NCI-H2227 treated with DMSO at 0.1 percent for 48 hours (cell line): ENCODE measurements around the gene CNTFR.
"Not testable (repeated sequence)": the region's sequence is repeated elsewhere in the genome, so short reads cannot be mapped to it uniquely, and the experiment has no call there.

Experiments used
- DNase-seq: peaks from one replicate; lab custom pipeline; 2025; lab: John Stamatoyannopoulos, UW

CNTFR gene

GRCh38 chr9:34554211-34555001 lies 35.1 kb downstream of the CNTFR start:
- no peak for DNase-seq

GRCh38 chr9:34553511-34554021 lies 36.0 kb downstream of the CNTFR start:
- no peak for DNase-seq

- no peak for DNase-seq
These were observed 36.5 kb downstream of the CNTFR start for GRCh38 chr9:34552986-34553385.

DNA sequence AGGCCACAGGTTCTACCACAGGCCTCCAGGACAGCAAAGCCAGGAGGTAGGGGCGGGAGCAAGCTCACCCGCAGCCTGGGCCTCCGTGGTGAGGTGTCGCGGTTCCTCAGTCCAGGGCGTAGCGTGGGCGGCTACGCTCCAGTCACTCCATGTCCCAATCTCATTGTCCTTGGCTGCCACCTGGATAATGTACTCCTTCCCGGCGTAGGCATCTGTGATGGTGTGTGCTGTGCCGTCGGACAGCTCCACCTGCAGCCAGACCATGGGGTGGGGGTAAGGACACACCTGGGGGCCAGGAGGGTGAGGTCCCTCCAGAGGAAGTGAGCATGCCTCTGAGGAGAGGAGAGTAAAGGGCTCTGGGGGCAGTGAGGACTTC lies 36.9 kb downstream of the CNTFR start:
- no peak for DNase-seq

GRCh38 chr9:34551751-34552605 lies 37.5 kb downstream of the CNTFR start:
- no peak for DNase-seq

- no peak for DNase-seq
These were observed 38.7 kb downstream of the CNTFR start for GRCh38 chr9:34550681-34551270.

- DNase-seq: no peak
These were observed 39.4 kb downstream of the CNTFR start for GRCh38 chr9:34550016-34550680.

- no peak for DNase-seq
These were observed 40.2 kb downstream of the CNTFR start for GRCh38 chr9:34549407-34549732.

GRCh38 chr9:34547960-34548611 lies 41.4 kb downstream of the CNTFR start:
- DNase-seq: peak; percentile 38

DNA sequence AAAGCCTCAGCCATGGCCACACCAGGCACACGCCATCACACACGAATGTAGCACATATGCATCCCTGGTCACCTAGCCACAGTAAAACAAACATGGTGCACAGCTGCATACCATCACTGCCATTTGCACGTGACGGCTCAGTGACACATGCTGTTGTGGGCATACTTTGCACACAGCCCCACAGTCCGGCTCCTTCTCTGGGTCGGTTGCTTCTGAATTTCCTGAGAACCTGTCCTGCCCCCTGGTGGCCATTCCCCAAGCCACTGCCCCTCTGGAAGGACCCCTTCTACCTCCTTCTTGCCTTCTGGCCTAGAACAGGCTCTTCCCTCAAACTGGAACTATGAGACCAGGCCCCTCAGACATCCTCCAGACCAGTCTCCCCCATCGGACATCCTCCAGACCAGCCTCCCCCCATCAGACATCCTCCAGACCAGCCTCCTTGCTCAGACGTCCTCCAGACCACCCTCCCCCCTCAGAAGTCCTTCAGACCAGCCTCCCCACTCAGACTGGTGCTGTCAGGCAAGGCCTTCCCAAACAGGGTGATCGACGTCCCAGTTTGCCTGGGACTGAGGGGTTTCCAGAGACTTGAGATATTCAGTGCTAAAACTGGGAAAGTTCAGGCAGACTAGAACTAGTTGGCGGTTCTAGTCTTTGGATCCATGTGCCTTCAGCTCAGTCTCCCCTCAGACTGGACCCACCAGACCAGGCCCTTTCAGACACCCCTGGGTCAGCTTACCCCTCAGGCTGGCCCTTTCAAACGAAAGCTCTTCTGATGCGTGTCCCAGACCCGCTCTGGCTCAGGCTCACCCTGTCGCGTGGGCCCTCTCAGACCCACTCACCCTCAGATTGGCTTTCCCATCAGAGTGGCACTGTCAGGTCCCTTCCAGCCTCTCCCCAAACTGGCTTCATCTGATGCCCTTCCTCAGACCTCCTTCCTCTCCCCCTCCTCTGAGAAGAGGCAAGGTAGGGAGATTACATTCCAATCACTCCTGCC lies 42.4 kb downstream of the CNTFR start:
- DNase-seq: no peak

GRCh38 chr9:34546102-34546833 lies 43.3 kb downstream of the CNTFR start:
- no peak for DNase-seq

- DNase-seq: no peak
These were observed 44.0 kb downstream of the CNTFR start for GRCh38 chr9:34545497-34545896.

GRCh38 chr9:34544035-34544434 lies 45.5 kb downstream of the CNTFR start:
- DNase-seq: no peak

DNA sequence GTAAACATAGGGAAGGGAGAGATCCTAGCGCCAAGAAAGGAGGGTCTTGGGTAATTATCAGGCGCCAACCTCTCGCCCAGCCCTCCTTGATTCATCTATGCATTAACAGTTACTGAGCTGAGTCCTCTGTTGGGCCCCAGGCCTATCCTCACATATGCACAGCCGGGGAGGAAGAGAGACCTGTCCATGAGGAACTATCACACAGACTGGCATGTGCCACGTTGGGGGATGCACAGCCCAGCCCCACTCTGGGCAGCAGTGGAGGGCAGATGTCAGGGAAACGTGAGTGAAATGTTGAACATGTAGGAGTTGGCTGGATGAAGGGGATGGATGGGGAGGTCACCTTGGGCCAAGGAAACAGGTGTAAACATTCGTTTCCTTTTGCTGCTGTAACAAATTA lies 48.0 kb downstream of the CNTFR start:
- no peak for DNase-seq

DNA sequence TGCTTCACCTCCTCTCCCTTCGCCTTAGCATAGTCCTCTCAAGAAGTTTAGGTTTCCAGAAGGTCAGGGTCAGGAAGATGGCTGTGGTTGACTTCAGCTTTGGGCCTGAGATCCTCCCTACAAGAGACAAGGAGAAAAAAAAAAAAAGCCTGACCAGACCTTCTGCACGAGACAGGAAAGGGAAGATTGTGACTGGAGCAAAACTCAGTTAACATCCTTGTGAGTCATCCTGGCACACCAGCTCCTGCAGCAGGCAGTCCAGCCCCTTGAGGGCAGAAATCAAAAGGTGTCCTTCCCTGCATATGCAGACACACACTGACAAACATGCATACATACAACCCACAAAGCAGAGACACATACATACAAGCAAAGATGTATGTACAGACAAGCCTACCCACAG lies 48.7 kb downstream of the CNTFR start:
- no peak for DNase-seq

DNA sequence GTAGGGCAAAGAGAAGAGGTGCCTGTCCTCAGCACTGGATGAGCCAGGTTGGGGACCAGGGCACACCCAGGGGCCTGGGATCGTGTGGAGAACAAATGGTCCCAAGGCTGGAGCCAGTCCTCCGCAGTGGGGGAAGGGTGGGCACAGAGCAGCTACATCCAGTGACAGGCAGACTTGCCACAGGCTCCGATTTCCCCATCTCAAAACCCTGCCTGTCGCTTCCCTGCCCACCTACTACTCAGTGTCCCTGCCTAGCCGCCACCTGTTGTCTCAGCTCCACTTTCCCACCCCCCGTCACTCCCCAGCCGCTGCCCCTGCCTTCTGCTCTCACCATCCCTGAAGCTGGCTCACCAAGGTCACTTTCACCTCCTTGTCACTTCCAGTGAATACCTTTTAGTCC lies 52.8 kb downstream of the CNTFR start:
- no peak for DNase-seq

- DNase-seq: not testable (repeated sequence)
These were observed 57.5 kb downstream of the CNTFR start for GRCh38 chr9:34532041-34532440.

GRCh38 chr9:34526026-34526425 lies 63.5 kb downstream of the CNTFR start:
- DNase-seq: no peak

- DNase-seq: no peak
These were observed 65.2 kb downstream of the CNTFR start for GRCh38 chr9:34524349-34524748.
